Measurements from ENCODE around the gene CALML6. TPM values are rescaled to one million over a fixed set of nuclear protein-coding genes. Genes with fewer than 3 reads are reported as not detected.

The CALML6 gene
- total RNA-seq, 1 experiment from 2014 or later, result 1.7 TPM

GRCh38 chr1:1916851-1917251 is 1.8 kb downstream of the CALML6 start:
- Histone ChIP-seq H4K5ac (ENCODE audit: insufficient read length, low read depth, low read length) (no peak overlapping the region), H2BK120ac (ENCODE audit: low read depth, low read length, poor library complexity, severe bottlenecking) (no peak overlapping the region), H2BK12ac (ENCODE audit: insufficient read length, low read depth, low read length) (no peak overlapping the region), H3K79me2 (ENCODE audit: insufficient read depth, low read length) (no peaks in the 10 kb centered on the region), H3K4ac (ENCODE audit: low read depth, low read length) (no peak overlapping the region), H2AFZ (ENCODE audit: low read length) (no peak overlapping the region), H4K91ac (ENCODE audit: insufficient read length, low read depth, low read length) (no peak overlapping the region), H3K4me2 (ENCODE audit: insufficient read depth, insufficient read length, low read length) (no peak overlapping the region), H3K79me1 (ENCODE audit: insufficient read depth, low read depth, low read length, poor library complexity, severe bottlenecking) (no peaks in the 10 kb centered on the region), H3K27me3 (ENCODE audit: insufficient read depth, low read length) (no peaks in the 10 kb centered on the region), H3K14ac (ENCODE audit: insufficient read depth, low read length) (no peak overlapping the region), H3K23ac (ENCODE audit: insufficient read length, low read depth, low read length) (no peak overlapping the region), H3K9ac (ENCODE audit: extremely low read depth, insufficient read length, low read length) (no peak overlapping the region), H2BK5ac (ENCODE audit: insufficient read length, low read length) (no peak overlapping the region), H2AK5ac (ENCODE audit: insufficient read length, low read length) (no peak overlapping the region), H3K23me2 (ENCODE audit: insufficient read length, low read depth, low read length, poor library complexity, severe bottlenecking) (no peaks in the 10 kb centered on the region), H2BK15ac (ENCODE audit: low read depth, low read length) (no peak overlapping the region), H3K18ac (ENCODE audit: insufficient read length, low read depth, low read length) (no peak overlapping the region), H2BK20ac (ENCODE audit: low read depth, low read length, poor library complexity, severe bottlenecking) (no peak overlapping the region), H3K56ac (ENCODE audit: insufficient read length, low read depth, low read length) (no peak overlapping the region), H4K8ac (replicated peaks; ENCODE audit: insufficient read length, low read depth, low read length) (no peak overlapping the region), H3K9me3 (ENCODE audit: control insufficient read depth, low read depth, low read length) (no peaks in the 10 kb centered on the region), H4K20me1 (ENCODE audit: control insufficient read depth, insufficient read depth, insufficient read length) (no peaks in the 10 kb centered on the region), H3K4me1 (ENCODE audit: insufficient read depth, low read length) (no peaks in the 10 kb centered on the region), H3K27ac (ENCODE audit: insufficient read length, low read depth, low read length) (no peak overlapping the region), H3T11ph (ENCODE audit: low read length) (no peak overlapping the region)
- Mint-ChIP-seq H3K9me3 (no peaks in the 10 kb centered on the region), H3K27ac (no peak overlapping the region), H3K4me1 (peaks cover 4 to 23% of the 10 kb centered on the region in 2 experiments), H3K36me3 (ENCODE audit: insufficient read depth in 1 of 3, low read depth in 3 of 3) (no peaks in the 10 kb centered on the region; a peak in 1 of 7 replicates), H3K27me3 (ENCODE audit: low read depth) (no peaks in the 10 kb centered on the region; the same call in none of the 2 replicates), H3K4me3 (no peak overlapping the region; a peak in 1 of 5 replicates)
- TF ChIP-seq CTCF (conservative IDR thresholded peaks at IDR 0.05), result no peak
- DNase-seq, result peak; percentile 28
- no CpG with 5 or more reads among the region's 19 CpGs for WGBS (ENCODE audit: extremely low coverage, insufficient read length, low lambda C conversion rate)

Data from H9 (cell line).